Vagina (tissue), 2 donors: ENCODE data around the gene SLMAP.

ENCODE experiments used
- CTCF ChIP-seq, 3 experiments: fragments of 450-650 bp in 2 of 3; fragments of 200-600 bp in 1 of 3; sonication (generic) in 1 of 3; IDR thresholded peaks; one replicate each; pipeline ENCODE4 v1.5.1; 2017 to 2019; ENCODE audit warnings: antibody characterized with exemption in 3 of 3, mild to moderate bottlenecking in 2 of 3, moderate library complexity in 2 of 3
- POLR2A ChIP-seq, 2 donors: fragments of 450-650 bp; IDR thresholded peaks; one replicate each; pipeline ENCODE4 v1.6.1; 2017; ENCODE audit warnings: antibody characterized with exemption in 2 of 2, mild to moderate bottlenecking in 2 of 2, moderate library complexity in 2 of 2
- POLR2AphosphoS5 ChIP-seq, 2 donors: sonication (generic); formaldehyde crosslinking; IDR thresholded peaks; one replicate each; pipeline ENCODE4 v1.9.0; 2017; ENCODE audit warnings: antibody characterized with exemption in 2 of 2, mild to moderate bottlenecking in 2 of 2, low read depth in 1 of 2; ENCODE audit not compliant: insufficient read depth in 1 of 2

- TF ChIP-seq CTCF (IDR thresholded peaks at IDR 0.05) (no peak), POLR2AphosphoS5 (IDR thresholded peaks at IDR 0.05; ENCODE audit: insufficient read depth in 1 of 2, low read depth in 1 of 2) (no peak), POLR2A (IDR thresholded peaks at IDR 0.05) (no peak)
These were observed 66.6 kb downstream of the SLMAP start for GRCh38 chr3:57822686-57823085.
